Retinal pigment epithelial cell (primary cell): ENCODE results near the gene SPEF1.

Source experiments
- DNase-seq: peaks from one replicate; pipeline ENCODE4 v3.0.0-alpha.2; 2010; ENCODE audit warnings: low read depth
- H3K4me3 ChIP-seq: 2 replicates; pipeline ENCODE4 v1.5.1; 2011; ENCODE audit warnings: mild to moderate bottlenecking, low read length, control low read depth, moderate library complexity
- CTCF ChIP-seq: conservative IDR thresholded peaks from 2 replicates; pipeline ENCODE4 v1.5.1; 2011; ENCODE audit warnings: low read depth, low read length, control low read depth, inconsistent platforms

The SPEF1 gene

GRCh38 chr20:3740615-3741301 is 40.5 kb downstream of the SPEF1 start:
- TF ChIP-seq CTCF: no peak
- no peak overlapping the region for H3K4me3 ChIP-seq
- DNase-seq: no peak

- TF ChIP-seq CTCF: no peak
- DNase-seq: no peak
- H3K4me3 ChIP-seq: no peak overlapping the region
These were observed 41.3 kb downstream of the SPEF1 start for GRCh38 chr20:3739926-3740451.

GRCh38 chr20:3739054-3739925 is 42.0 kb downstream of the SPEF1 start:
- H3K4me3 ChIP-seq: no peak overlapping the region
- no peak for TF ChIP-seq CTCF
- no peak for DNase-seq

- no peak for TF ChIP-seq CTCF
- DNase-seq: no peak
- no peak overlapping the region for H3K4me3 ChIP-seq
These were observed 42.9 kb downstream of the SPEF1 start for GRCh38 chr20:3738111-3739053.

- DNase-seq: no peak
- no peak for TF ChIP-seq CTCF
These were observed 45.5 kb downstream of the SPEF1 start for GRCh38 chr20:3735768-3736167.

GRCh38 chr20:3734111-3734843 is 47.0 kb downstream of the SPEF1 start:
- TF ChIP-seq CTCF: no peak
- DNase-seq: no peak
- H3K4me3 ChIP-seq: no peak overlapping the region

More at GRCh38 chr20:3735768-3736167, 45.5 kb downstream of the SPEF1 start:
- H3K4me3 ChIP-seq: no peak overlapping the region
